B cell (primary cell): ENCODE data around the gene GRM8.

Source experiments
- CTCF ChIP-seq: fragments of 200-600 bp; IDR thresholded peaks from one replicate; pipeline ENCODE4 v1.8.0; 2022; ENCODE audit warnings: antibody characterized with exemption, mild to moderate bottlenecking
- EZH2 ChIP-seq: IDR thresholded peaks from 2 replicates; pipeline ENCODE4 v1.6.1; 2012; ENCODE audit warnings: borderline replicate concordance, low read depth, mild to moderate bottlenecking, moderate library complexity, low read length; ENCODE audit not compliant: insufficient read depth, poor library complexity, severe bottlenecking

DNA sequence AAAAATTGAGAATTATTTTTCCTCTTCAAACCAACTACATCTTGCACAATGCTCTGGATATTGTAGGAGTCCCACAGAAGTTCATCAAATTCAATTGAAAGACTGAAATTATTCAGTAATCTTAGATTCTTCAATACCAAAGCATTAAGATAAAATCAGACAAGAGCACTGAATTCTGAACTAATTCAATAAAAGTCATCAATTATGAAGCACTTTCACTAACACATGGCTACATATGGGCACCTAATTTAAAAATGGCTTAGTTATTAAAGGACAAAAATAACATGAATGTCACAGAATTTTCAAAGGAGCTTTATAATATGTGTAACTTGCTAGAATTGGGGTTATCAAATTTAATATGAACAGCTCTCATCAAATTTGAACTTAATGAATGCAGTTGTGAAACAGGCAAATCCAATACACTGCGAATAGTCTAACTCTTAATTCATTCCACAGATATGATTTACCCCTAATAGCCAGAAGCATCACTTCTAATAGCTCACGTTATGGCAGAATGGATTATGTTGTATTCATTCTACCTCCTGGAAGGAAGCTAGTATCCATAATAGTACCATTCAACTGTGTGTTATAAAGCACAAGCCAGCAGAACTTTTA lies 116.8 kb downstream of the GRM8 start:
- TF ChIP-seq CTCF (no peak), EZH2 (no peak)
